ENCODE data around the gene CD302.
"Not testable (repeated sequence)": the region's sequence is repeated elsewhere in the genome, so short reads cannot be mapped to it uniquely, and the experiment has no call there.

CD302 gene

GRCh38 chr2:159797543-159798375 lies at the start of gene CD302:
TSS of gene CD302 (minus strand) at chr2:159798208. CDS start at chr2:159798198, 10 bp downstream.
- peak; percentile 93 for DNase-seq (ENCODE audit: low spot score)

- DNase-seq (ENCODE audit: low spot score), result no peak
Observed at GRCh38 chr2:159846564-159846963, 48.6 kb upstream of the CD302 start.

- no peak for DNase-seq (ENCODE audit: low spot score)
Observed at GRCh38 chr2:159840616-159841015, 42.6 kb upstream of the CD302 start.

- no peak for DNase-seq (ENCODE audit: low spot score)
Observed at GRCh38 chr2:159832858-159833257, 34.9 kb upstream of the CD302 start.

- DNase-seq (ENCODE audit: low spot score), result no peak
Observed at GRCh38 chr2:159832026-159832425, 34.0 kb upstream of the CD302 start.

- no peak for DNase-seq (ENCODE audit: low spot score)
Observed at GRCh38 chr2:159829376-159829775, 31.4 kb upstream of the CD302 start.

GRCh38 chr2:159828738-159829137 lies 30.7 kb upstream of the CD302 start:
- DNase-seq (ENCODE audit: low spot score), result no peak

- not testable (repeated sequence) for DNase-seq (ENCODE audit: low spot score)
Observed at GRCh38 chr2:159822478-159822833, 24.4 kb upstream of the CD302 start.

GRCh38 chr2:159821775-159822477 lies 23.9 kb upstream of the CD302 start:
- not testable (repeated sequence) for DNase-seq (ENCODE audit: low spot score)

- no peak for DNase-seq (ENCODE audit: low spot score)
Observed at GRCh38 chr2:159818940-159819339, 20.9 kb upstream of the CD302 start.

- no peak for DNase-seq (ENCODE audit: low spot score)
Observed at GRCh38 chr2:159817283-159817682, 19.3 kb upstream of the CD302 start.

GRCh38 chr2:159811232-159811631 lies 13.2 kb upstream of the CD302 start:
- DNase-seq (ENCODE audit: low spot score), result no peak

- DNase-seq (ENCODE audit: low spot score), result no peak
Observed at GRCh38 chr2:159808032-159808425, 10.0 kb upstream of the CD302 start.

- peak; percentile 71 for DNase-seq (ENCODE audit: low spot score)
Observed at GRCh38 chr2:159807183-159808031, 9.4 kb upstream of the CD302 start.

- DNase-seq (ENCODE audit: low spot score), result no peak
Observed at GRCh38 chr2:159804941-159805340, 6.9 kb upstream of the CD302 start.

- no peak for DNase-seq (ENCODE audit: low spot score)
Observed at GRCh38 chr2:159803235-159803962, 5.4 kb upstream of the CD302 start.

- DNase-seq (ENCODE audit: low spot score), result no peak
Observed at GRCh38 chr2:159802673-159803072, 4.7 kb upstream of the CD302 start.

- DNase-seq (ENCODE audit: low spot score), result no peak
Observed at GRCh38 chr2:159799833-159800232, 1.8 kb upstream of the CD302 start.

GRCh38 chr2:159798376-159798725 lies 343 bp upstream of the CD302 start:
- DNase-seq (ENCODE audit: low spot score), result no peak

- no peak for DNase-seq (ENCODE audit: low spot score)
Observed at GRCh38 chr2:159797225-159797542, 824 bp downstream of the CD302 start.

GRCh38 chr2:159795841-159796690 lies 1.9 kb downstream of the CD302 start:
- DNase-seq (ENCODE audit: low spot score), result no peak

Measured in AG20443 (cell line).